Effector memory CD4-positive, alpha-beta T cell (primary cell): ENCODE results near the gene CIZ1.

Experiments
- DNase-seq, 3 donors: peaks; one replicate each; pipeline ENCODE4 v3.0.0-alpha.2; 2020
- H3K27ac ChIP-seq: 2 replicates; pipeline ENCODE4 v1.7.0; 2013; ENCODE audit warnings: mild to moderate bottlenecking, low read length, moderate library complexity; ENCODE audit not compliant: insufficient read depth, poor library complexity, severe bottlenecking
- H3K27me3 ChIP-seq: replicated peaks from 2 replicates; pipeline ENCODE4 v1.7.0; 2013; ENCODE audit warnings: mild to moderate bottlenecking, low read length; ENCODE audit not compliant: insufficient read depth, control insufficient read depth, poor library complexity, severe bottlenecking
- H3K36me3 ChIP-seq: 2 replicates; pipeline ENCODE4 v1.7.0; 2013; ENCODE audit warnings: mild to moderate bottlenecking, low read length, moderate library complexity; ENCODE audit not compliant: control insufficient read depth, insufficient read depth
- H3K4me1 ChIP-seq: 2 replicates; pipeline ENCODE4 v1.7.0; 2013; ENCODE audit warnings: low read length, mild to moderate bottlenecking; ENCODE audit not compliant: control insufficient read depth, insufficient read depth, poor library complexity, severe bottlenecking
- H3K4me3 ChIP-seq: 2 replicates; pipeline ENCODE4 v1.7.0; 2013; ENCODE audit warnings: low read length, low read depth, mild to moderate bottlenecking; ENCODE audit not compliant: insufficient read depth, poor library complexity, severe bottlenecking
- H3K9me3 ChIP-seq: 2 replicates; pipeline ENCODE4 v1.7.0; 2013; ENCODE audit warnings: mild to moderate bottlenecking, low read length, moderate library complexity; ENCODE audit not compliant: control insufficient read depth

CIZ1 gene

GRCh38 chr9:128222880-128223670 is 31.7 kb upstream of the CIZ1 start:
- Histone ChIP-seq H3K27me3 (no peaks in the 10 kb centered on the region), H3K36me3 (no peaks in the 10 kb centered on the region), H3K4me3 (no peak overlapping the region), H3K4me1 (peaks cover 7% of the 10 kb centered on the region), H3K9me3 (no peaks in the 10 kb centered on the region), H3K27ac (no peak overlapping the region)
- no peak for DNase-seq

GRCh38 chr9:128222026-128222425 is 30.7 kb upstream of the CIZ1 start:
- Histone ChIP-seq H3K9me3 (no peaks in the 10 kb centered on the region), H3K36me3 (no peaks in the 10 kb centered on the region), H3K4me1 (peaks cover 12% of the 10 kb centered on the region), H3K4me3 (no peak overlapping the region), H3K27me3 (no peaks in the 10 kb centered on the region), H3K27ac (no peak overlapping the region)
- DNase-seq = no peak

- DNase-seq = no peak
- Histone ChIP-seq H3K9me3 (no peaks in the 10 kb centered on the region), H3K4me3 (no peak overlapping the region), H3K4me1 (peaks cover 12% of the 10 kb centered on the region), H3K27me3 (no peaks in the 10 kb centered on the region), H3K36me3 (no peaks in the 10 kb centered on the region), H3K27ac (no peak overlapping the region)
Measured at GRCh38 chr9:128219831-128220230, 28.5 kb upstream of the CIZ1 start.

- Histone ChIP-seq H3K9me3 (no peaks in the 10 kb centered on the region), H3K36me3 (no peaks in the 10 kb centered on the region), H3K4me1 (peaks cover 12% of the 10 kb centered on the region), H3K27ac (no peak overlapping the region), H3K27me3 (no peaks in the 10 kb centered on the region), H3K4me3 (peak overlapping the region; percentile 53)
- DNase-seq = peak; percentile 84 to 88 (median 87)
Measured at GRCh38 chr9:128218518-128219389, 27.4 kb upstream of the CIZ1 start.

GRCh38 chr9:128218172-128218517 is 26.8 kb upstream of the CIZ1 start:
- H3K4me1 ChIP-seq = peaks cover 12% of the 10 kb centered on the region
- H3K27ac ChIP-seq = no peak overlapping the region

GRCh38 chr9:128216781-128217553 is 25.6 kb upstream of the CIZ1 start:
- H3K4me3 ChIP-seq = no peak overlapping the region
- H3K27me3 ChIP-seq = no peaks in the 10 kb centered on the region
- H3K9me3 ChIP-seq = no peaks in the 10 kb centered on the region
- no peak overlapping the region for H3K27ac ChIP-seq
- DNase-seq = no peak
- H3K4me1 ChIP-seq = peaks cover 12% of the 10 kb centered on the region
- H3K36me3 ChIP-seq = no peaks in the 10 kb centered on the region

More at GRCh38 chr9:128218172-128218517, 26.8 kb upstream of the CIZ1 start:
- no peak for DNase-seq
- Histone ChIP-seq H3K36me3 (no peaks in the 10 kb centered on the region), H3K4me3 (peak overlapping the region; percentile 53), H3K27me3 (no peaks in the 10 kb centered on the region), H3K9me3 (no peaks in the 10 kb centered on the region)

- Histone ChIP-seq H3K27me3 (no peaks in the 10 kb centered on the region), H3K4me1 (peaks cover 12% of the 10 kb centered on the region), H3K9me3 (no peaks in the 10 kb centered on the region), H3K4me3 (no peak overlapping the region), H3K36me3 (no peaks in the 10 kb centered on the region), H3K27ac (no peak overlapping the region)
- no peak for DNase-seq
Measured at GRCh38 chr9:128215491-128216409, 24.4 kb upstream of the CIZ1 start.

- Histone ChIP-seq H3K27me3 (no peaks in the 10 kb centered on the region), H3K9me3 (no peaks in the 10 kb centered on the region), H3K36me3 (no peaks in the 10 kb centered on the region), H3K27ac (no peak overlapping the region), H3K4me3 (no peak overlapping the region), H3K4me1 (peaks cover 12% of the 10 kb centered on the region)
- DNase-seq = no peak
Measured at GRCh38 chr9:128214571-128215490, 23.5 kb upstream of the CIZ1 start.
